Lung (tissue), 12 donors: ENCODE results near the gene GPR152. TPM values are rescaled to one million over a fixed set of nuclear protein-coding genes. Genes with fewer than 3 reads are reported as not detected.

Source experiments
- ATAC-seq: fragments of 200-7000 bp; cut with Tn5 transposase; one replicate; pipeline ENCODE4 v1.9.1; 2020; ENCODE audit warnings: moderate number of reproducible peaks; ENCODE audit not compliant: insufficient read depth, low FRiP score
- DNase-seq, 3 donors: peaks; one replicate each; pipeline ENCODE4 v3.0.0-alpha.2; 2013 to 2017
- H3K27ac ChIP-seq, 2 donors: one replicate each; pipeline ENCODE4 v1.5.1; 2013; ENCODE audit warnings: mild to moderate bottlenecking in 2 of 2, moderate library complexity in 2 of 2, control low read depth in 1 of 2, inconsistent platforms in 1 of 2, low read depth in 1 of 2, low read length in 1 of 2
- H3K27me3 ChIP-seq, 3 donors: one replicate each; pipeline ENCODE4 v1.5.1; 2013; ENCODE audit warnings: low read length in 2 of 3; ENCODE audit not compliant: control insufficient read depth in 3 of 3, insufficient read depth in 3 of 3
- H3K36me3 ChIP-seq, 4 donors: one replicate each; pipeline ENCODE4 v1.5.1; 2013; ENCODE audit warnings: low read length in 4 of 4, mild to moderate bottlenecking in 1 of 4, moderate library complexity in 1 of 4; ENCODE audit not compliant: control insufficient read depth in 4 of 4, insufficient read depth in 4 of 4
- H3K4me1 ChIP-seq, 5 donors: one replicate each; pipeline ENCODE4 v1.5.1; 2013; ENCODE audit warnings: low read length in 5 of 5, mild to moderate bottlenecking in 2 of 5, moderate library complexity in 1 of 5; ENCODE audit not compliant: control insufficient read depth in 5 of 5, insufficient read depth in 5 of 5
- H3K4me3 ChIP-seq: one replicate; pipeline ENCODE4 v1.5.1; 2013; ENCODE audit warnings: mild to moderate bottlenecking, control low read depth, moderate library complexity
- H3K9ac ChIP-seq, 2 donors: one replicate each; pipeline ENCODE4 v1.5.1; 2013; ENCODE audit warnings: low read length in 2 of 2, control low read depth in 1 of 2; ENCODE audit not compliant: insufficient read depth in 1 of 2
- H3K9me3 ChIP-seq, 4 donors: one replicate each; pipeline ENCODE4 v1.5.1; 2013; ENCODE audit warnings: low read length in 3 of 4, mild to moderate bottlenecking in 1 of 4, moderate library complexity in 1 of 4; ENCODE audit not compliant: control insufficient read depth in 4 of 4, insufficient read depth in 3 of 4
- CTCF ChIP-seq: IDR thresholded peaks from 2 replicates; pipeline ENCODE4 v1.5.1; 2012; ENCODE audit warnings: mild to moderate bottlenecking; ENCODE audit errors: control extremely low read depth, extremely low read depth
- WGBS, 2 donors: extraction: QIAGEN DNeasy Blood & Tissue Kit; methylation state at CpG; one replicate each; pipeline ENCODE4 v1.1.7; 2013; 5-methylcytosine and 5-hydroxymethylcytosine counted together
- polyA plus RNA-seq, 2 donors: library from polyadenylated mRNA; stranded (reverse); fragments of 200-250 nt; gene quantifications; one replicate each; pipeline ENCODE4 v1.2.1, GENCODE V29; 2013
- total RNA-seq, 2 donors: library from RNA; depleted of rRNA in 1 of 2; stranded (reverse); fragments of >200 nt in 1 of 2; gene quantifications; one replicate each; pipeline ENCODE4 v1.2.1, GENCODE V29; 2014 to 2021
- donor health status: control.
- donor health status: control.
- donor health status: Bipolar disorder and iron deficiency.
- donor health status: healthy.
- donor health status: DM: yes; HTN: yes; CAD: no.

GPR152 gene
- total and polyA plus RNA-seq, 4 donors, result 0.06 TPM; not detected in 3

- Histone ChIP-seq H3K4me3 (no peak overlapping the region), H3K27me3 (no peaks in the 10 kb centered on the region), H3K9ac (no peak overlapping the region), H3K4me1 (peaks cover 0 to 13% (median 6%) of the 10 kb centered on the region in 5 donors), H3K36me3 (peaks cover 3 to 32% (median 8%) of the 10 kb centered on the region in 4 donors), H3K27ac (no peak overlapping the region), H3K9me3 (peaks cover 0 to 3% (median 0%) of the 10 kb centered on the region in 4 donors)
- TF ChIP-seq CTCF, result no peak
- DNase-seq, result no peak
- 85 to 91% methylated on average over 1 of the region's 1 CpG for WGBS, 2 donors
- no peak for ATAC-seq
These were observed 47.9 kb upstream of the GPR152 start for GRCh38 chr11:67500484-67500821.

- H3K27ac ChIP-seq, result no peak overlapping the region
- no peaks in the 10 kb centered on the region for H3K27me3 ChIP-seq
- DNase-seq (no peak), ATAC-seq (no peak)
- peaks cover 0 to 11% (median 6%) of the 10 kb centered on the region in 5 donors for H3K4me1 ChIP-seq
- WGBS, 2 donors, result 94 to 98% methylated on average over 26 of the region's 26 CpGs
- H3K36me3 ChIP-seq, result peaks cover 3 to 36% (median 11%) of the 10 kb centered on the region in 4 donors
- no peak overlapping the region for H3K9ac ChIP-seq
- no peak overlapping the region for H3K4me3 ChIP-seq
- TF ChIP-seq CTCF, result no peak
- peaks cover 0 to 3% (median 0%) of the 10 kb centered on the region in 4 donors for H3K9me3 ChIP-seq
These were observed 47.4 kb upstream of the GPR152 start for GRCh38 chr11:67499808-67500483.

GRCh38 chr11:67498544-67498972 lies 46.0 kb upstream of the GPR152 start:
- TF ChIP-seq CTCF, result no peak
- Histone ChIP-seq H3K27me3 (no peaks in the 10 kb centered on the region), H3K36me3 (peaks cover 3 to 43% (median 13%) of the 10 kb centered on the region in 4 donors), H3K9me3 (peaks cover 0 to 3% (median 0%) of the 10 kb centered on the region in 4 donors), H3K4me3 (no peak overlapping the region), H3K27ac (no peak overlapping the region), H3K4me1 (peaks cover 0 to 4% (median 2%) of the 10 kb centered on the region in 5 donors), H3K9ac (no peak overlapping the region)
- ATAC-seq (no peak), DNase-seq (peak in 1 of 3 donors; percentile 24)
- WGBS, 2 donors, result 72 to 90% methylated on average over 21 of the region's 21 CpGs
